Liver (tissue), 9 donors: ENCODE measurements around the gene CLPSL1. TPM values are rescaled to one million over a fixed set of nuclear protein-coding genes. Genes with fewer than 3 reads are reported as not detected.

Source experiments
- DNase-seq: peaks from one replicate; pipeline ENCODE4 v3.0.0-alpha.2; 2017; ENCODE audit warnings: low spot score
- H3K27ac ChIP-seq, 2 donors: one replicate each; pipeline ENCODE4 v1.7.0; 2013; ENCODE audit warnings: inconsistent platforms in 2 of 2, low read length in 2 of 2, control low read depth in 1 of 2, low read depth in 1 of 2, mild to moderate bottlenecking in 1 of 2
- H3K27me3 ChIP-seq, 4 donors: one replicate each; pipeline versions ENCODE4 v1.6.1 to v1.7.0; 2013; ENCODE audit warnings: low read length in 3 of 4, inconsistent platforms in 1 of 4, mild to moderate bottlenecking in 1 of 4, moderate library complexity in 1 of 4; ENCODE audit not compliant: control insufficient read depth in 4 of 4, insufficient read depth in 4 of 4
- H3K36me3 ChIP-seq, 4 donors: one replicate each; pipeline versions ENCODE4 v1.6.1 to v1.7.0; 2013; ENCODE audit warnings: low read length in 3 of 4, mild to moderate bottlenecking in 3 of 4, low read depth in 1 of 4, moderate library complexity in 1 of 4; ENCODE audit not compliant: control insufficient read depth in 4 of 4, insufficient read depth in 3 of 4
- H3K4me1 ChIP-seq, 4 donors: one replicate each; pipeline versions ENCODE4 v1.6.1 to v1.7.0; 2013; ENCODE audit warnings: low read length in 3 of 4, mild to moderate bottlenecking in 3 of 4, moderate library complexity in 1 of 4; ENCODE audit not compliant: control insufficient read depth in 4 of 4, insufficient read depth in 4 of 4
- H3K4me3 ChIP-seq, 3 donors: one replicate each; pipeline versions ENCODE4 v1.6.1 to v1.7.0; 2013; ENCODE audit warnings: low read length in 3 of 3, control low read depth in 1 of 3, low read depth in 1 of 3, mild to moderate bottlenecking in 1 of 3
- H3K9ac ChIP-seq, 2 donors: one replicate each; pipeline ENCODE4 v1.7.0; 2013; ENCODE audit warnings: low read length in 2 of 2, mild to moderate bottlenecking in 2 of 2, moderate library complexity in 2 of 2, control low read depth in 1 of 2, low read depth in 1 of 2
- H3K9me3 ChIP-seq, 4 donors: one replicate each; pipeline versions ENCODE4 v1.6.1 to v1.7.0; 2013; ENCODE audit warnings: low read length in 3 of 4; ENCODE audit not compliant: control insufficient read depth in 4 of 4
- ATF3 ChIP-seq: IDR thresholded peaks from 2 replicates; pipeline ENCODE4 v1.6.1; 2016; ENCODE audit warnings: antibody characterized with exemption
- EGR1 ChIP-seq, 2 donors: IDR thresholded peaks; 2 replicates each; pipeline ENCODE4 v1.6.1; 2016 to 2018; ENCODE audit warnings: antibody characterized with exemption in 2 of 2, low read depth in 2 of 2
- FOXA1 ChIP-seq: IDR thresholded peaks from 2 replicates; pipeline ENCODE4 v1.6.1; 2016; ENCODE audit warnings: antibody characterized with exemption
- FOXA2 ChIP-seq: IDR thresholded peaks from 2 replicates; pipeline ENCODE4 v1.6.1; 2016; ENCODE audit warnings: antibody characterized with exemption
- GABPA ChIP-seq, 2 donors: IDR thresholded peaks in 1 of 2; conservative IDR thresholded peaks in 1 of 2; 2 replicates each; pipeline ENCODE4 v1.6.1; 2016; ENCODE audit warnings: antibody characterized with exemption in 2 of 2, mild to moderate bottlenecking in 1 of 2, moderate library complexity in 1 of 2
- HNF4A ChIP-seq, 2 donors: conservative IDR thresholded peaks; 2 replicates each; pipeline ENCODE4 v1.6.1; 2016; ENCODE audit warnings: antibody characterized with exemption in 2 of 2, mild to moderate bottlenecking in 2 of 2
- HNF4G ChIP-seq: IDR thresholded peaks from 2 replicates; pipeline ENCODE4 v1.6.1; 2016; ENCODE audit warnings: antibody characterized with exemption
- MAX ChIP-seq: IDR thresholded peaks from 2 replicates; pipeline ENCODE4 v1.6.1; 2016; ENCODE audit warnings: antibody characterized with exemption
- RAD21 ChIP-seq, 2 donors: IDR thresholded peaks; 2 replicates each; pipeline ENCODE4 v1.6.1; 2016; ENCODE audit warnings: antibody characterized with exemption in 2 of 2, mild to moderate bottlenecking in 2 of 2
- REST ChIP-seq: IDR thresholded peaks from 2 replicates; pipeline ENCODE4 v1.6.1; 2016; ENCODE audit warnings: antibody characterized with exemption, mild to moderate bottlenecking
- RXRA ChIP-seq, 2 donors: IDR thresholded peaks; 2 replicates each; pipeline ENCODE4 v1.6.1; 2017 to 2018; ENCODE audit warnings: antibody characterized with exemption in 2 of 2, mild to moderate bottlenecking in 1 of 2
- SP1 ChIP-seq: IDR thresholded peaks from 2 replicates; pipeline ENCODE4 v1.6.1; 2018; ENCODE audit warnings: antibody characterized with exemption, mild to moderate bottlenecking
- TAF1 ChIP-seq: conservative IDR thresholded peaks from 2 replicates; pipeline ENCODE4 v1.6.1; 2016; ENCODE audit warnings: antibody characterized with exemption, mild to moderate bottlenecking
- YY1 ChIP-seq: IDR thresholded peaks from 2 replicates; pipeline ENCODE4 v1.6.1; 2016; ENCODE audit warnings: antibody characterized with exemption, mild to moderate bottlenecking
- ZBTB33 ChIP-seq: IDR thresholded peaks from 2 replicates; pipeline ENCODE4 v1.6.1; 2016; ENCODE audit warnings: antibody characterized with exemption
- WGBS: extraction: QIAGEN DNeasy Blood & Tissue Kit; methylation state at CpG from one replicate; pipeline ENCODE4 v1.1.7; 2013; 5-methylcytosine and 5-hydroxymethylcytosine counted together
- polyA plus RNA-seq, 2 donors: library from polyadenylated mRNA; stranded (reverse) in 1 of 2; unstranded in 1 of 2; fragments of 200-250 nt in 1 of 2; fragments of >200 nt in 1 of 2; fragmentation: Nextera tagmentation in 1 of 2; extraction: Ambion mirVana in 1 of 2; gene quantifications; one replicate each; pipeline versions ENCODE4 v1.2.1 to v1.2.3, GENCODE V29; 2013 to 2015
- total RNA-seq, 2 donors: library from RNA; depleted of rRNA; stranded (reverse); fragments of >200 nt; gene quantifications; one replicate each; pipeline ENCODE4 v1.2.3, GENCODE V29; 2014
- donor health status: healthy.
- donor health status: healthy.
- donor health status: healthy.
- donor health status: healthy.
- donor health status: healthy.

The CLPSL1 gene
- total and polyA plus RNA-seq, 4 donors: not detected

- no peak for TF ChIP-seq REST
- no peak for TF ChIP-seq FOXA2
- TF ChIP-seq EGR1 (IDR thresholded peaks at IDR 0.05; ENCODE audit: low read depth in 2 of 2): no peak
- TF ChIP-seq HNF4G: no peak
- no peak for TF ChIP-seq ZBTB33
Measured at GRCh38 chr6:35801148-35801547, 20.3 kb downstream of the CLPSL1 start (continued).

DNA sequence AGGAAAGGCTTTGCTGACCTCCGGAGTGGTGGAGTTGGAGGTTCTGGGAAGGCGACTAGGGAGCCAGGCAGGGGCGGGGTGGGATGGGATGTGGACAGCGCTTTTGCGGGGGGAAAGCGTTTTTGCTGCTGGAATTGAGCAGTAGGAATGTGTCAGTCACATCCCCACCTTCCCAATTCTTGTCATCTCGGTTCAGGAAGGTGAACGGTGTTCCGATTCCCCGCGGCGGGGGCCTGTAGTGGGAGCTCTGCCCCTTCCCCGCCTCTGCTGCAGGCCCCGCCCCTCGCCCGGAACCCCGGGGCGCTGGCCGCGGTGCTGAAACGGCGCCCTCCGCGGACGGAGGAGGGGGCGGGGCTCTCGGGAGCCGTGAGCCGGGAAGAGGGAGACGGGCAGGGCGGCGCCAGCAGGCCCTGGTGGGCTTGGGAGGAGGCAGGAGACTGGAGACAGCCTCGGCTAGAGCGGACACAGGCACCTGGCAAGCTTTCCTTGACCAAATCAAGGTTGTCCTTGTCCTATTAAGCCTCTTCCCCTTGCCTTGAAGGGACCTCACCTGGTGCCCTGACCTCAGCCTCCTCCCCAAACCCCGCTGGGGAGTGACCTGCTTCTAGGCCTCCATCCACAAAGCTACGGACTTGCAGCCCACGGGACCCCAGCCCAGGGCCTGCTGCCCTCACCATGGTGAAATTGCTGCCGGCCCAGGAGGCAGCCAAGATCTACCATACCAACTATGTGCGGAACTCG is 24.3 kb downstream of the CLPSL1 start, which contains the start of gene LHFPL5:
Gene LHFPL5 (plus strand): TSS at position 357 of the 741 bp plus-strand sequence. CDS start 319 bp downstream, at position 676.
- no peak within 1 kb of the TSS for H3K27ac ChIP-seq
- no peaks in the 10 kb centered on the region for H3K27me3 ChIP-seq
- 13% methylated on average over 40 of the region's 40 CpGs for WGBS
- H3K4me3 ChIP-seq: peak within 1 kb of the TSS in 2 of 3 donors; percentile 23 to 49
- peak; percentile 68 for DNase-seq
- H3K4me1 ChIP-seq: peaks cover 0 to 7% (median 5%) of the 10 kb centered on the region in 4 donors
- no peak for TF ChIP-seq ZBTB33
- peak; percentile 99 for TF ChIP-seq REST
- H3K9ac ChIP-seq: no peak within 1 kb of the TSS
- no peaks in the 10 kb centered on the region for H3K9me3 ChIP-seq
- no peaks in the 10 kb centered on the region for H3K36me3 ChIP-seq

- Histone ChIP-seq H3K4me3 (no peak overlapping the region), H3K9ac (no peak overlapping the region), H3K9me3 (no peaks in the 10 kb centered on the region), H3K36me3 (no peaks in the 10 kb centered on the region), H3K4me1 (peaks cover 0 to 7% (median 5%) of the 10 kb centered on the region in 4 donors), H3K27me3 (no peaks in the 10 kb centered on the region), H3K27ac (no peak overlapping the region)
- 78% methylated on average over 3 of the region's 3 CpGs for WGBS
- DNase-seq: no peak
- TF ChIP-seq SP1: no peak
- no peak for TF ChIP-seq HNF4A (conservative IDR thresholded peaks at IDR 0.05)
- no peak for TF ChIP-seq GABPA (IDR thresholded peaks at IDR 0.05 in 1 of 2, conservative IDR thresholded peaks at IDR 0.05 in 1 of 2)
- TF ChIP-seq RAD21 (IDR thresholded peaks at IDR 0.05): no peak
- no peak for TF ChIP-seq FOXA2
- TF ChIP-seq ZBTB33: no peak
- TF ChIP-seq ATF3: no peak
- TF ChIP-seq YY1: no peak
- no peak for TF ChIP-seq MAX
- TF ChIP-seq RXRA (IDR thresholded peaks at IDR 0.05): no peak
- TF ChIP-seq FOXA1: no peak
- TF ChIP-seq HNF4G: no peak
- TF ChIP-seq TAF1: no peak
Measured at GRCh38 chr6:35808688-35809087, 27.9 kb downstream of the CLPSL1 start.
